Pancreas (tissue), 10 donors: ENCODE results near the gene VWA8. TPM values are rescaled to one million over a fixed set of nuclear protein-coding genes. Genes with fewer than 3 reads are reported as not detected.

Source experiments
- ATAC-seq, 4 donors: fragments of 200-7000 bp; cut with Tn5 transposase; one replicate each; pipeline versions ENCODE4 v1.8.0 to v1.9.1; 2020; ENCODE audit warnings: mild to moderate bottlenecking in 4 of 4, moderate library complexity in 4 of 4
- DNase-seq, 6 donors: peaks; one replicate each; pipeline ENCODE4 v3.0.0-alpha.2; 2020
- FAIRE-seq: peaks from 2 replicates; lab custom pipeline; 2012; peaks lifted over from hg19 to GRCh38; lab: Jason Lieb, UNC
- H3K27ac ChIP-seq, 4 donors: fragments of 200-600 bp; sonication (generic); 1 replicate in 3 of 4; 2 replicates in 1 of 4; pipeline versions ENCODE4 v1.5.0 to v1.8.0; 2020
- H3K27me3 ChIP-seq, 4 donors: fragments of 200-600 bp; one replicate each; pipeline ENCODE4 v1.8.0; 2021
- H3K36me3 ChIP-seq, 3 donors: fragments of 200-600 bp; sonication (generic) in 1 of 3; one replicate each; pipeline versions ENCODE4 v1.5.0 to v1.8.0; 2020 to 2021
- H3K4me1 ChIP-seq, 3 donors: fragments of 200-600 bp; one replicate each; pipeline ENCODE4 v1.8.0; 2021
- H3K4me3 ChIP-seq, 4 donors: fragments of 200-600 bp; sonication (generic) in 2 of 4; one replicate each; pipeline versions ENCODE4 v1.5.0 to v1.8.0; 2020 to 2021
- H3K9me3 ChIP-seq, 4 donors: fragments of 200-600 bp; one replicate each; pipeline ENCODE4 v1.8.0; 2021
- CTCF ChIP-seq, 4 donors: fragments of 200-600 bp; sonication (generic) in 3 of 4; IDR thresholded peaks; one replicate each; pipeline versions ENCODE4 v1.5.0 to v1.8.0; 2021; ENCODE audit warnings: antibody characterized with exemption in 4 of 4
- WGBS, 2 donors: extraction: QIAGEN DNeasy Blood & Tissue Kit; methylation state at CpG; one replicate each; pipeline ENCODE4 v1.1.7; 2013; 5-methylcytosine and 5-hydroxymethylcytosine counted together
- intact Hi-C, 3 donors: fragments of 100-400 bp; cut with DNase I; formaldehyde crosslinking; loops; one replicate each; pipeline versions ENCODE4 v1.11.1 to v1.14.2; 2022
- polyA plus RNA-seq, 2 donors: library from polyadenylated mRNA; stranded (reverse); fragments of 200-250 nt; gene quantifications; one replicate each; pipeline ENCODE4 v1.2.3, GENCODE V29; 2013
- total RNA-seq, 6 donors: library from RNA; stranded (reverse); fragmentation: NEBNext Ultra II Directional in 4 of 6; extraction: Animal tissue kit (Norgen Biotek cat#: 25700) in 4 of 6; gene quantifications; one replicate each; pipeline versions ENCODE4 v1.2.1 to v1.2.4, GENCODE V29; 2021 to 2023
- donor health status: healthy with polysubstance abuse.
- donor health status: DM: no; HTN: no; CAD: no; lungs with moderate emphysema.
- donor health status: DM: no; HTN: no; CAD: no.
- donor health status: control.
- donor health status: control.
- donor health status: Bipolar disorder and iron deficiency.
- donor health status: DM: yes; HTN: yes; CAD: no.
- donor health status: DM: no; HTN: no; CAD: no.
- donor health status: DM: no; HTN: no; CAD: no.
- donor health status: DM: yes; HTN: yes; CAD: no.

The VWA8 gene
- total and polyA plus RNA-seq, 8 donors: 3.3 to 15.8 (median 9.2) TPM

GRCh38 chr13:41554626-41555386 is 406.1 kb downstream of the VWA8 start:
- no peak for ATAC-seq
- intact Hi-C loops: no loop called here
- TF ChIP-seq CTCF (IDR thresholded peaks at IDR 0.05): no peak

GRCh38 chr13:41554180-41554579 is 406.7 kb downstream of the VWA8 start:
- no peak for TF ChIP-seq CTCF (IDR thresholded peaks at IDR 0.05)
- no peak for ATAC-seq
- WGBS, 2 donors: 84 to 94% methylated on average over 2 of the region's 2 CpGs

More at GRCh38 chr13:41554626-41555386, 406.1 kb downstream of the VWA8 start:
- H3K4me1 ChIP-seq: no peaks in the 10 kb centered on the region
- no peaks in the 10 kb centered on the region for H3K9me3 ChIP-seq
- H3K27me3 ChIP-seq: no peaks in the 10 kb centered on the region
- H3K36me3 ChIP-seq: no peaks in the 10 kb centered on the region
- 79 to 87% methylated on average over 10 of the region's 10 CpGs for WGBS, 2 donors
- DNase-seq (no peak), FAIRE-seq (no peak)
- H3K4me3 ChIP-seq: no peak overlapping the region
- no peak overlapping the region for H3K27ac ChIP-seq

GRCh38 chr13:41552031-41552430 is 408.9 kb downstream of the VWA8 start:
- Histone ChIP-seq H3K9me3 (no peaks in the 10 kb centered on the region), H3K36me3 (no peaks in the 10 kb centered on the region), H3K4me3 (no peak overlapping the region), H3K27me3 (no peaks in the 10 kb centered on the region), H3K4me1 (no peaks in the 10 kb centered on the region), H3K27ac (no peak overlapping the region)
- no peak for DNase-seq
- TF ChIP-seq CTCF (IDR thresholded peaks at IDR 0.05): no peak
- intact Hi-C loops: no loop called here
- ATAC-seq: no peak
- WGBS, 2 donors: 95 to 96% methylated on average over 2 of the region's 2 CpGs
- FAIRE-seq: no peak

More at GRCh38 chr13:41554180-41554579, 406.7 kb downstream of the VWA8 start:
- Histone ChIP-seq H3K36me3 (no peaks in the 10 kb centered on the region), H3K4me3 (no peak overlapping the region), H3K27ac (no peak overlapping the region), H3K27me3 (no peaks in the 10 kb centered on the region), H3K9me3 (no peaks in the 10 kb centered on the region), H3K4me1 (no peaks in the 10 kb centered on the region)
- FAIRE-seq (no peak), DNase-seq (no peak)
- intact Hi-C loops: no loop called here

- no peaks in the 10 kb centered on the region for H3K9me3 ChIP-seq
- WGBS, 2 donors: 86 to 93% methylated on average over 8 of the region's 8 CpGs
- H3K27ac ChIP-seq: no peak overlapping the region
- DNase-seq (peak in 1 of 6 donors; percentile 45), ATAC-seq (no peak), FAIRE-seq (no peak)
- intact Hi-C loops: no loop called here
- no peaks in the 10 kb centered on the region for H3K27me3 ChIP-seq
- H3K4me3 ChIP-seq: no peak overlapping the region
- no peaks in the 10 kb centered on the region for H3K4me1 ChIP-seq
- no peak for TF ChIP-seq CTCF (IDR thresholded peaks at IDR 0.05)
- H3K36me3 ChIP-seq: no peaks in the 10 kb centered on the region
These were observed 410.6 kb downstream of the VWA8 start for GRCh38 chr13:41550276-41550675.

GRCh38 chr13:41549491-41549890 is 411.4 kb downstream of the VWA8 start:
- no peaks in the 10 kb centered on the region for H3K9me3 ChIP-seq
- TF ChIP-seq CTCF (IDR thresholded peaks at IDR 0.05): no peak
- no peaks in the 10 kb centered on the region for H3K36me3 ChIP-seq
- H3K4me1 ChIP-seq: no peaks in the 10 kb centered on the region
- no peak for ATAC-seq
- 81 to 92% methylated on average over 10 of the region's 10 CpGs for WGBS, 2 donors
- H3K27ac ChIP-seq: no peak overlapping the region
- FAIRE-seq: no peak
- no peak for DNase-seq
- H3K27me3 ChIP-seq: no peaks in the 10 kb centered on the region
- intact Hi-C loops: no loop called here
- H3K4me3 ChIP-seq: no peak overlapping the region
